HepG2 (cell line): Measurements from ENCODE around the gene ZNF605. TPM values are rescaled to one million over a fixed set of nuclear protein-coding genes. Genes with fewer than 3 reads are reported as not detected.

Experiments
- ATAC-seq: fragments of 200-7000 bp; cut with Tn5 transposase; 3 replicates; pipeline ENCODE4 v1.9.1; 2020; ENCODE audit warnings: mild to moderate bottlenecking, moderate library complexity
- BruUV-seq: library from RNA; stranded (reverse); fragments of 400-500 nt; replicated peaks from 2 replicates; lab custom pipeline; 2021; lab: Mats Ljungman, UMichigan
- CTCF ChIA-PET: fragments of 300-600 bp; formaldehyde crosslinking; extraction: SDS; loops from one replicate; lab custom pipeline; 2021; ENCODE audit warnings: low total read pairs, inconsistent platforms, low intra/inter-chr PET ratio; lab: Yijun Ruan, JAX
- POLR2A ChIA-PET: fragments of 350-600 bp; sonication (Branson Sonifier 250); formaldehyde crosslinking; loops from one replicate; lab custom pipeline; 2020; ENCODE audit warnings: antibody characterized with exemption, inconsistent platforms; lab: Yijun Ruan, JAX
- DNase-seq: peaks from one replicate; pipeline ENCODE4 v3.0.0-alpha.2; 2015; ENCODE audit warnings: low spot score
- FAIRE-seq: peaks from 3 replicates; lab custom pipeline; 2011; peaks lifted over from hg19 to GRCh38; lab: Jason Lieb, UNC
- H2AFZ ChIP-seq: one replicate; pipeline ENCODE4 v1.6.1; 2011; ENCODE audit warnings: low read length, inconsistent platforms
- H3K27ac ChIP-seq: fragments of 300-600 bp; 3 replicates; pipeline ENCODE4 v1.8.0; 2011; ENCODE audit warnings: mixed run types, mild to moderate bottlenecking, mixed read lengths, low read length, inconsistent platforms; ENCODE audit not compliant: insufficient read depth; ENCODE audit errors: extremely low read length
- H3K27me3 ChIP-seq, 2 experiments: fragments of 200-600 bp in 1 of 2; 2 replicates in 1 of 2; 3 replicates in 1 of 2; pipeline versions ENCODE4 v1.6.0 to v1.8.0; 2011; ENCODE audit warnings: low read length in 2 of 2, mild to moderate bottlenecking in 2 of 2, moderate library complexity in 2 of 2, inconsistent platforms in 1 of 2; ENCODE audit not compliant: insufficient read depth in 2 of 2, control insufficient read depth in 1 of 2
- H3K36me3 ChIP-seq, 2 experiments: fragments of 200-600 bp in 1 of 2; replicated peaks in 1 of 2; 2 replicates in 1 of 2; 3 replicates in 1 of 2; pipeline versions ENCODE4 v1.5.1 to v1.8.0; 2011; ENCODE audit warnings: low read length in 2 of 2, inconsistent platforms in 1 of 2; ENCODE audit not compliant: insufficient read depth in 2 of 2, control insufficient read depth in 1 of 2
- H3K4me1 ChIP-seq: 2 replicates; pipeline ENCODE4 v1.5.1; 2012; ENCODE audit warnings: low read length, inconsistent platforms; ENCODE audit not compliant: insufficient read depth
- H3K4me2 ChIP-seq: 2 replicates; pipeline ENCODE4 v1.6.0; 2011; ENCODE audit warnings: low read depth, low read length, inconsistent platforms
- H3K4me3 ChIP-seq, 3 experiments: fragments of 200-600 bp in 1 of 3; sonication (generic), shearing (Covaris generic) in 1 of 3; replicated peaks in 1 of 3; 2 replicates each; pipeline ENCODE4 v1.5.1; 2011 to 2016; ENCODE audit warnings: low read length in 3 of 3, inconsistent platforms in 2 of 3, low read depth in 2 of 3, mild to moderate bottlenecking in 2 of 3, control low read depth in 1 of 3, mixed read lengths in 1 of 3; ENCODE audit not compliant: insufficient read depth in 1 of 3
- H3K79me2 ChIP-seq: one replicate; pipeline ENCODE4 v1.6.1; 2011; ENCODE audit warnings: low read length, inconsistent platforms; ENCODE audit not compliant: insufficient read depth
- H3K9ac ChIP-seq: 2 replicates; pipeline ENCODE4 v1.6.0; 2011; ENCODE audit warnings: mild to moderate bottlenecking, low read depth, low read length, inconsistent platforms; ENCODE audit not compliant: insufficient read depth
- H3K9me3 ChIP-seq: 2 replicates; pipeline ENCODE4 v1.5.1; 2012; ENCODE audit warnings: mild to moderate bottlenecking, low read length
- H4K20me1 ChIP-seq: 2 replicates; pipeline ENCODE4 v1.6.0; 2011; ENCODE audit warnings: inconsistent platforms, mild to moderate bottlenecking, low read length, moderate library complexity; ENCODE audit not compliant: insufficient read depth
- GTF2F1 ChIP-seq: fragments of 150-350 bp; IDR thresholded peaks from 2 replicates; pipeline ENCODE4 v1.6.1; 2014; ENCODE audit warnings: low read length
- NBN ChIP-seq: fragments of 450-650 bp; conservative IDR thresholded peaks from 2 replicates; pipeline ENCODE4 v1.6.1; 2017
- SP5 ChIP-seq: IDR thresholded peaks from 2 replicates; pipeline ENCODE4 v1.6.1; 2016; ENCODE audit warnings: low read depth, borderline replicate concordance
- TEAD2 ChIP-seq: sonication (generic); formaldehyde crosslinking; IDR thresholded peaks from 2 replicates; pipeline ENCODE4 v1.9.0; 2021; ENCODE audit warnings: missing genetic modification reagents
- XBP1 ChIP-seq: sonication (generic); formaldehyde crosslinking; IDR thresholded peaks from 2 replicates; pipeline ENCODE4 v1.5.0; 2020; ENCODE audit warnings: missing genetic modification reagents
- ZNF83 ChIP-seq: sonication (generic); formaldehyde crosslinking; IDR thresholded peaks from 2 replicates; pipeline ENCODE4 v1.4.0; 2020; ENCODE audit warnings: missing genetic modification reagents, mild to moderate bottlenecking, borderline replicate concordance
- ZSCAN12 ChIP-seq: sonication (generic); formaldehyde crosslinking; IDR thresholded peaks from 2 replicates; pipeline ENCODE4 v1.9.0; 2021; ENCODE audit warnings: mild to moderate bottlenecking, missing genetic modification reagents
- WGBS: methylation state at CpG from one replicate; pipeline ENCODE4 v1.1.6; 2017; ENCODE audit warnings: low lambda C conversion rate; 5-methylcytosine and 5-hydroxymethylcytosine counted together
- in situ Hi-C: cut with HindIII; loops from 2 replicates; pipeline ENCODE4 v1.10.0; 2017; ENCODE audit warnings: low pct_unique_long_range_greater_than_20kb; ENCODE audit not compliant: extremely low pct_ligation_motif_present
- intact Hi-C: fragments of 100-400 bp; cut with micrococcal nuclease; formaldehyde crosslinking; loops from one replicate; pipeline ENCODE4 v1.10.0; 2022; ENCODE audit not compliant: unreplicated experiment
- polyA plus RNA-seq, 8 experiments: library from polyadenylated mRNA; depleted of rRNA in 3 of 8; stranded (reverse) in 7 of 8; unstranded in 1 of 8; fragments of >200 nt; fragmentation: Illumina TruSeq in 4 of 8; extraction: Trizol in 4 of 8; gene quantifications; 2 replicates each; pipeline versions ENCODE4 v1.2.1 to v1.2.3, GENCODE V29; 2011 to 2016; ENCODE audit warnings: low read depth in 4 of 8, missing spikeins in 1 of 8, mixed read lengths in 1 of 8; ENCODE audit not compliant: insufficient read depth in 1 of 8
- total RNA-seq, 5 experiments: library from RNA; depleted of rRNA; stranded (reverse); fragments of >200 nt; fragmentation: Illumina TruSeq; extraction: Trizol; gene quantifications; 2 replicates each; pipeline ENCODE4 v1.2.3, GENCODE V29; 2016; ENCODE audit warnings: low read depth in 1 of 5
- TF ChIP-seq, protein P1 (sequence below): sonication (generic); formaldehyde crosslinking; IDR thresholded peaks from 2 replicates; pipeline ENCODE4 v1.5.0; 2020; ENCODE audit warnings: mild to moderate bottlenecking, missing genetic modification reagents, moderate library complexity
- TF ChIP-seq, protein P2 (sequence below): IDR thresholded peaks from 2 replicates; pipeline ENCODE4 v1.6.1; 2016; ENCODE audit warnings: low read depth, borderline replicate concordance
- TF ChIP-seq, protein P3 (sequence below): sonication (generic); formaldehyde crosslinking; IDR thresholded peaks from 2 replicates; pipeline ENCODE4 v1.4.0; 2020; ENCODE audit warnings: missing genetic modification reagents

ZNF605 gene
- total and polyA plus RNA-seq, 2 of the 13 experiments (the other 11 are each of a cell fraction or from before 2014, with no cell fraction given): 6.7 to 6.8 TPM

DNA sequence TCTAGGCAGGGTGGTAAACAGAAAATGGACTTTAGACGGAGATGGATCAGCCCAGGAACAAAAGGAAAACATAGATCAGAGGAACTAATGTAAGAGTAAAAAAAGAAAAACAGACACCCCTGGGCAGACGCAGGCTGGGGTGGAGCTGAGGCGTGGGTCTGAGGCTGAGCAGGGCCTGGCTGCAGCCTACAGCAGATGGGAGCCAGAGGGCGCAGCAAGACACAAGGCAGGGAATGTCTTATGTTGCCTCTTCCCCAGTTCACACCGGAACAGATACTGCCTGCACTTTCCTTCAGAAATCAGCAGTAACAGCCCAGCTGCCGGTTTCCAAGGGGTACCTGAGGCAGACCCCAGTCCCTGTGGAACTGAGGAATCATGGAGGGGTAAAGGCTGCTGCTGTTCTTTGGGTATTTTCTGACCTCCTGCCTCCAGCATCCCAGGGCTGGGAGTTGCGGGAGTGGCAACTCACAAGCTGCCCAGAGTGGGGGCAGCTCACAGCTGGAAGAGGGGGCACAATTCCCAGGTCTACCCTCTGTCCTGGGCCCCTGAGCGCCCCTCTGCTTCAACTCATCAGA is 9.8 kb downstream of the ZNF605 start (continued):
- TF ChIP-seq, protein P1, sequence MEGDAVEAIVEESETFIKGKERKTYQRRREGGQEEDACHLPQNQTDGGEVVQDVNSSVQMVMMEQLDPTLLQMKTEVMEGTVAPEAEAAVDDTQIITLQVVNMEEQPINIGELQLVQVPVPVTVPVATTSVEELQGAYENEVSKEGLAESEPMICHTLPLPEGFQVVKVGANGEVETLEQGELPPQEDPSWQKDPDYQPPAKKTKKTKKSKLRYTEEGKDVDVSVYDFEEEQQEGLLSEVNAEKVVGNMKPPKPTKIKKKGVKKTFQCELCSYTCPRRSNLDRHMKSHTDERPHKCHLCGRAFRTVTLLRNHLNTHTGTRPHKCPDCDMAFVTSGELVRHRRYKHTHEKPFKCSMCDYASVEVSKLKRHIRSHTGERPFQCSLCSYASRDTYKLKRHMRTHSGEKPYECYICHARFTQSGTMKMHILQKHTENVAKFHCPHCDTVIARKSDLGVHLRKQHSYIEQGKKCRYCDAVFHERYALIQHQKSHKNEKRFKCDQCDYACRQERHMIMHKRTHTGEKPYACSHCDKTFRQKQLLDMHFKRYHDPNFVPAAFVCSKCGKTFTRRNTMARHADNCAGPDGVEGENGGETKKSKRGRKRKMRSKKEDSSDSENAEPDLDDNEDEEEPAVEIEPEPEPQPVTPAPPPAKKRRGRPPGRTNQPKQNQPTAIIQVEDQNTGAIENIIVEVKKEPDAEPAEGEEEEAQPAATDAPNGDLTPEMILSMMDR (CRISPR knock-in tag): peak; percentile 48
- TF ChIP-seq ZSCAN12 (CRISPR knock-in tag): no peak

DNA sequence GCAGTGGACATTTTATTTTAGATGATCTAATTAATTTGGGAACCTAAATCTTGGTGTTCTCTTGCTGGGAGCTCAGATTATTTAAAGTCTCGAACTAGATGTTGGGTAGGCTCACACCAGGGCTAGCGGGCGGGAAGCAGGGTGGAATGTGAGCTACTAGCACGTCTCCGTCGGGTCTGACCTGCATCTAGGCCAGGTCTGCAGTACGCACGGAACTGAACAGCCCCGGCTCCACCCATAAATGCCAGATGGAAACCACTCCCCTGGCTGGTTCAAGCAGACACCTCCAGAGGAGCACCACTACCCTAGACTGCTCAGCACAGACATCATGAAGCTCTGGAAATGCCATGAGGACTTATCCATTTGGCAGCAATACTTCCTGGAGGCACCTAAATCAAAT is 10.3 kb downstream of the ZNF605 start:
- ChIA-PET CTCF (no interaction called here), POLR2A (interaction anchor here (1.1 kb wide), 1 partner anchor 9 kb away, joined by 4 read pairs; no protein-coding TSS in a partner anchor)
- peaks cover 95% of the 10 kb centered on the region for H3K9me3 ChIP-seq
- no peak for TF ChIP-seq TEAD2
- TF ChIP-seq, protein P2, sequence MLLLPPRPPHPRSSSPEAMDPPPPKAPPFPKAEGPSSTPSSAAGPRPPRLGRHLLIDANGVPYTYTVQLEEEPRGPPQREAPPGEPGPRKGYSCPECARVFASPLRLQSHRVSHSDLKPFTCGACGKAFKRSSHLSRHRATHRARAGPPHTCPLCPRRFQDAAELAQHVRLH: no peak
- no peak for TF ChIP-seq SP5 (CRISPR knock-in tag)
- no peak for TF ChIP-seq NBN
- TF ChIP-seq GTF2F1: no peak
- no peak for TF ChIP-seq XBP1
- TF ChIP-seq, protein P3, sequence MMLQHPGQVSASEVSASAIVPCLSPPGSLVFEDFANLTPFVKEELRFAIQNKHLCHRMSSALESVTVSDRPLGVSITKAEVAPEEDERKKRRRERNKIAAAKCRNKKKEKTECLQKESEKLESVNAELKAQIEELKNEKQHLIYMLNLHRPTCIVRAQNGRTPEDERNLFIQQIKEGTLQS (CRISPR knock-in tag): no peak
- TF ChIP-seq ZNF83 (CRISPR knock-in tag): no peak
- in situ Hi-C loops: no loop called here
- no peak overlapping the region for H2AFZ ChIP-seq
- H3K36me3 ChIP-seq: peaks cover 16 to 55% of the 10 kb centered on the region in 2 experiments; a peak in 4 of 5 replicates
- no TSS peak for BruUV-seq
- ATAC-seq (peak; percentile 32; the same call in 1 of the 3 replicates), FAIRE-seq (no peak), DNase-seq (no peak)
- H3K79me2 ChIP-seq: peaks cover 3% of the 10 kb centered on the region
- H3K4me1 ChIP-seq: peaks cover 14% of the 10 kb centered on the region
- H3K4me3 ChIP-seq: no peak overlapping the region
- no peak overlapping the region for H3K9ac ChIP-seq
- H3K27ac ChIP-seq: peak overlapping the region; percentile 33
- H3K27me3 ChIP-seq: no peaks in the 10 kb centered on the region
- H3K4me2 ChIP-seq: no peak overlapping the region
- 100% methylated on average over 1 of the region's 9 CpGs for WGBS
- intact Hi-C loops: no loop called here
- no peaks in the 10 kb centered on the region for H4K20me1 ChIP-seq
